HG03039 (cell line): ENCODE measurements around the gene ABHD14A.

Source experiments
- ATAC-seq: cut with Tn5 transposase; IDR thresholded peaks from one replicate; pipeline ENCODE4 v1.9.1; 2021; ENCODE audit warnings: mild to moderate bottlenecking, moderate library complexity; ENCODE audit not compliant: unreplicated experiment

ABHD14A gene

GRCh38 chr3:51955175-51955892 is 19.5 kb upstream of the ABHD14A start, which contains the start of gene GPR62:
Gene GPR62 (plus strand): TSS chr3:51955381. CDS start chr3:51955653, 272 bp downstream.
- ATAC-seq, result no peak

GRCh38 chr3:51955893-51956770 is 18.7 kb upstream of the ABHD14A start:
- no peak for ATAC-seq

- ATAC-seq, result no peak
These were observed 17.2 kb upstream of the ABHD14A start for GRCh38 chr3:51957520-51958205.

- no peak for ATAC-seq
These were observed 16.0 kb upstream of the ABHD14A start for GRCh38 chr3:51958603-51959521.

GRCh38 chr3:51959651-51960050 is 15.2 kb upstream of the ABHD14A start:
- no peak for ATAC-seq

- no peak for ATAC-seq
These were observed 14.5 kb upstream of the ABHD14A start for GRCh38 chr3:51960386-51960785.

- no peak for ATAC-seq
These were observed 13.9 kb upstream of the ABHD14A start for GRCh38 chr3:51961011-51961410.

- ATAC-seq, result no peak
These were observed 13.0 kb upstream of the ABHD14A start for GRCh38 chr3:51961602-51962569.

- no peak for ATAC-seq
These were observed 11.9 kb upstream of the ABHD14A start for GRCh38 chr3:51962854-51963530.

- no peak for ATAC-seq
These were observed 10.9 kb upstream of the ABHD14A start for GRCh38 chr3:51963951-51964451.

GRCh38 chr3:51964521-51964920 is 10.3 kb upstream of the ABHD14A start:
- no peak for ATAC-seq

GRCh38 chr3:51966016-51966415 is 8.8 kb upstream of the ABHD14A start:
- ATAC-seq, result no peak

- no peak for ATAC-seq
These were observed 8.4 kb upstream of the ABHD14A start for GRCh38 chr3:51966486-51966885.

- ATAC-seq, result no peak
These were observed 7.9 kb upstream of the ABHD14A start for GRCh38 chr3:51966922-51967383.

GRCh38 chr3:51967384-51968169 is 7.3 kb upstream of the ABHD14A start, which contains the start of gene PCBP4:
Gene PCBP4 (minus strand): TSS chr3:51967454. CDS start chr3:51961240, 6,214 bp downstream.
- ATAC-seq, result peak; percentile 36

GRCh38 chr3:51968170-51968775 is 6.6 kb upstream of the ABHD14A start:
- no peak for ATAC-seq
